SK-N-SH treated with all-trans-retinoic acid at 6 μM for 48 hours (cell line): ENCODE data around the gene ACIN1.

Experiments
- ATAC-seq: fragments of 200-7000 bp; cut with Tn5 transposase; 3 replicates; pipeline ENCODE4 v1.9.1; 2020; ENCODE audit warnings: mild to moderate bottlenecking, moderate library complexity
- BACH2 ChIP-seq: fragments of 250-450 bp; sonication (Bioruptor Pico); IDR thresholded peaks from 2 replicates; pipeline ENCODE4 v1.9.0; 2021; ENCODE audit warnings: mild to moderate bottlenecking, borderline replicate concordance
- ESRRG ChIP-seq: fragments of 250-450 bp; sonication (Bioruptor Pico); IDR thresholded peaks from 2 replicates; pipeline ENCODE4 v1.6.1; 2021; ENCODE audit warnings: mild to moderate bottlenecking
- GLIS3 ChIP-seq: fragments of 250-450 bp; sonication (Bioruptor Pico); IDR thresholded peaks from 2 replicates; pipeline ENCODE4 v1.5.0; 2020; ENCODE audit warnings: mild to moderate bottlenecking, moderate library complexity
- ISL1 ChIP-seq: fragments of 250-450 bp; sonication (Bioruptor Pico); IDR thresholded peaks from 2 replicates; pipeline ENCODE4 v2.1.2; 2022; ENCODE audit warnings: mild to moderate bottlenecking, moderate library complexity
- OSR1 ChIP-seq: fragments of 250-450 bp; sonication (Bioruptor Pico); IDR thresholded peaks from 2 replicates; pipeline ENCODE4 v1.8.0; 2022; ENCODE audit warnings: moderate library complexity, mild to moderate bottlenecking, inconsistent platforms
- RARB ChIP-seq: fragments of 250-450 bp; sonication (Bioruptor Pico); IDR thresholded peaks from 2 replicates; pipeline ENCODE4 v1.8.0; 2021; ENCODE audit warnings: mild to moderate bottlenecking, moderate library complexity
- SNAI2 ChIP-seq: fragments of 250-450 bp; sonication (Bioruptor Pico); IDR thresholded peaks from 2 replicates; pipeline ENCODE4 v1.5.0; 2020; ENCODE audit warnings: mild to moderate bottlenecking, moderate library complexity
- TCF4 ChIP-seq: fragments of 250-450 bp; sonication (Bioruptor Pico); IDR thresholded peaks from 2 replicates; pipeline ENCODE4 v1.8.0; 2021; ENCODE audit warnings: mild to moderate bottlenecking, moderate library complexity, borderline replicate concordance
- ZFP30 ChIP-seq: fragments of 450-650 bp; formaldehyde crosslinking; IDR thresholded peaks from 2 replicates; pipeline ENCODE4 v1.5.0; 2022; ENCODE audit warnings: mild to moderate bottlenecking, moderate library complexity
- ZNF565 ChIP-seq: fragments of 450-650 bp; formaldehyde crosslinking; conservative IDR thresholded peaks from 2 replicates; pipeline ENCODE4 v1.5.0; 2020; ENCODE audit warnings: low read depth, mild to moderate bottlenecking, moderate library complexity
- ZNF70 ChIP-seq: fragments of 450-650 bp; formaldehyde crosslinking; IDR thresholded peaks from 2 replicates; pipeline ENCODE4 v1.5.0; 2020; ENCODE audit warnings: mild to moderate bottlenecking, moderate library complexity
- ZNF8 ChIP-seq: fragments of 450-650 bp; formaldehyde crosslinking; IDR thresholded peaks from 2 replicates; pipeline ENCODE4 v1.5.0; 2020; ENCODE audit warnings: mild to moderate bottlenecking, moderate library complexity
- TF ChIP-seq, protein P1 (sequence below): fragments of 250-450 bp; sonication (Bioruptor Pico); IDR thresholded peaks from 2 replicates; pipeline ENCODE4 v1.8.0; 2021; ENCODE audit warnings: low read depth, mild to moderate bottlenecking, moderate library complexity, borderline replicate concordance
- TF ChIP-seq, protein P2 (sequence below): fragments of 250-450 bp; sonication (Bioruptor Pico); IDR thresholded peaks from 2 replicates; pipeline ENCODE4 v1.5.1; 2021; ENCODE audit warnings: mild to moderate bottlenecking, moderate library complexity
- TF ChIP-seq, protein P3 (sequence below): fragments of 250-450 bp; sonication (Bioruptor Pico); IDR thresholded peaks from 2 replicates; pipeline ENCODE4 v1.5.0; 2020; ENCODE audit warnings: mild to moderate bottlenecking, moderate library complexity

The ACIN1 gene

DNA sequence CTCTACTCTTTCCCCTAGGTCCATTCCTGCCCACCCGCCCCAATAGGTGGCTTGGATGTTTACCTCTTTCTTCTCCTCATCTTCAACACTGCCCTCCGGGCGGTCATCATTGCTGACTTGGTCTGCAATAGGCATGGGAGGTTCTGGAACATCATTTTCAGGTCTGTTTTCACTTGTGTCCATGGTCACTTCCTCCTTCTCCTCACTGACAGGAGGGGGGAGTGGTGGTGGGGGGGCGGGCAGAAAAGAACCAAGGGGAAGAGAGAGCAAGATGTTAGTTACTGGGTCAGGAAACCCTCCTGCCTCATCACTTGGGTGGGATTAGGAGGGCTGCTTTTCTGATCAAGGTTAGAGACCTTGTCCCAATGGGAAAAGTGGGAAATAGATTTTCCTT lies 25.5 kb downstream of the ACIN1 start:
- no peak for ATAC-seq
- no peak for TF ChIP-seq OSR1 (CRISPR knock-in tag)
- TF ChIP-seq SNAI2 (CRISPR knock-in tag), result no peak
- no peak for TF ChIP-seq ZNF8 (CRISPR knock-in tag)
- TF ChIP-seq, protein P1, sequence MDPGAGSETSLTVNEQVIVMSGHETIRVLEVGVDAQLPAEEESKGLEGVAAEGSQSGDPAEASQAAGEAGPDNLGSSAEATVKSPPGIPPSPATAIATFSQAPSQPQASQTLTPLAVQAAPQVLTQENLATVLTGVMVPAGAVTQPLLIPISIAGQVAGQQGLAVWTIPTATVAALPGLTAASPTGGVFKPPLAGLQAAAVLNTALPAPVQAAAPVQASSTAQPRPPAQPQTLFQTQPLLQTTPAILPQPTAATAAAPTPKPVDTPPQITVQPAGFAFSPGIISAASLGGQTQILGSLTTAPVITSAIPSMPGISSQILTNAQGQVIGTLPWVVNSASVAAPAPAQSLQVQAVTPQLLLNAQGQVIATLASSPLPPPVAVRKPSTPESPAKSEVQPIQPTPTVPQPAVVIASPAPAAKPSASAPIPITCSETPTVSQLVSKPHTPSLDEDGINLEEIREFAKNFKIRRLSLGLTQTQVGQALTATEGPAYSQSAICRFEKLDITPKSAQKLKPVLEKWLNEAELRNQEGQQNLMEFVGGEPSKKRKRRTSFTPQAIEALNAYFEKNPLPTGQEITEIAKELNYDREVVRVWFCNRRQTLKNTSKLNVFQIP, result no peak
- TF ChIP-seq ZFP30 (CRISPR knock-in tag), result no peak
- TF ChIP-seq RARB (CRISPR knock-in tag), result no peak
- TF ChIP-seq, protein P2, sequence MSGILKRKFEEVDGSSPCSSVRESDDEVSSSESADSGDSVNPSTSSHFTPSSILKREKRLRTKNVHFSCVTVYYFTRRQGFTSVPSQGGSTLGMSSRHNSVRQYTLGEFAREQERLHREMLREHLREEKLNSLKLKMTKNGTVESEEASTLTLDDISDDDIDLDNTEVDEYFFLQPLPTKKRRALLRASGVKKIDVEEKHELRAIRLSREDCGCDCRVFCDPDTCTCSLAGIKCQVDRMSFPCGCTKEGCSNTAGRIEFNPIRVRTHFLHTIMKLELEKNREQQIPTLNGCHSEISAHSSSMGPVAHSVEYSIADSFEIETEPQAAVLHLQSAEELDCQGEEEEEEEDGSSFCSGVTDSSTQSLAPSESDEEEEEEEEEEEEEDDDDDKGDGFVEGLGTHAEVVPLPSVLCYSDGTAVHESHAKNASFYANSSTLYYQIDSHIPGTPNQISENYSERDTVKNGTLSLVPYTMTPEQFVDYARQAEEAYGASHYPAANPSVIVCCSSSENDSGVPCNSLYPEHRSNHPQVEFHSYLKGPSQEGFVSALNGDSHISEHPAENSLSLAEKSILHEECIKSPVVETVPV (CRISPR knock-in tag), result no peak

DNA sequence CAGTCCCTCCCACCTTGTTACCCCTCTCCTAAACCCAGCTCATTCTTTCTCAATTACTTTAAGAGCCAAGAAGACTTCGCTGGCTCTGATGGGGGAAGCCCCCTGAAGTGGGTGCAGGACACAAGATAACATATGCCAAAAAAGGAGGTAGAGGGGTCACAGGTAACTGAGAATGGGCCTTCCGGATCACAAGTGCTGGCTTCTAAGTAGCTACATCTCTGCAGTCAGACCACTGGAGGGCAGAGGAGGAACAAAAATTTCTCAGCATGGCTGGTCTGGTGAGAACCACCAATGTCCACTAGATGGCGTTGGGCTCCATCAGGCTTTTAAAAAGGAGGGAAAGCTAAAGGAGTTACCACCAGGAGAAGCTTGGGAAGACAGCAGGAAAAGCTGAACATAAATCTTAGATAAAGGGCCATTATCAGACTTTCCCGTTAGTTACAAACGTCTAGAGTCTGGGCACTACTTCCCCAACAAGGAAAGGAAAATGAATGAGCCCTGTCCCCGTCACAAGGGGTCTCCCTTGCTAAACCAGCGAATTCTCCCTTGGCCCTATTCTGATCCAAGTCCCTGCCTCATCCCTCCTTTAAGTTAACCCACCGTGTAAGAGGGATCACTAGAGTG lies 26.0 kb downstream of the ACIN1 start:
- ATAC-seq, result peak; percentile 82
- TF ChIP-seq, protein P1, result no peak
- TF ChIP-seq TCF4 (CRISPR knock-in tag), result no peak
- TF ChIP-seq, protein P2 (CRISPR knock-in tag), result no peak
- TF ChIP-seq OSR1 (CRISPR knock-in tag), result no peak
- TF ChIP-seq ZNF70, result no peak
- TF ChIP-seq ZNF8 (CRISPR knock-in tag), result no peak
- TF ChIP-seq ISL1 (CRISPR knock-in tag), result no peak
- TF ChIP-seq RARB (CRISPR knock-in tag), result no peak
- TF ChIP-seq ZNF565, result no peak
- TF ChIP-seq, all 23 proteins: peak for 0

DNA sequence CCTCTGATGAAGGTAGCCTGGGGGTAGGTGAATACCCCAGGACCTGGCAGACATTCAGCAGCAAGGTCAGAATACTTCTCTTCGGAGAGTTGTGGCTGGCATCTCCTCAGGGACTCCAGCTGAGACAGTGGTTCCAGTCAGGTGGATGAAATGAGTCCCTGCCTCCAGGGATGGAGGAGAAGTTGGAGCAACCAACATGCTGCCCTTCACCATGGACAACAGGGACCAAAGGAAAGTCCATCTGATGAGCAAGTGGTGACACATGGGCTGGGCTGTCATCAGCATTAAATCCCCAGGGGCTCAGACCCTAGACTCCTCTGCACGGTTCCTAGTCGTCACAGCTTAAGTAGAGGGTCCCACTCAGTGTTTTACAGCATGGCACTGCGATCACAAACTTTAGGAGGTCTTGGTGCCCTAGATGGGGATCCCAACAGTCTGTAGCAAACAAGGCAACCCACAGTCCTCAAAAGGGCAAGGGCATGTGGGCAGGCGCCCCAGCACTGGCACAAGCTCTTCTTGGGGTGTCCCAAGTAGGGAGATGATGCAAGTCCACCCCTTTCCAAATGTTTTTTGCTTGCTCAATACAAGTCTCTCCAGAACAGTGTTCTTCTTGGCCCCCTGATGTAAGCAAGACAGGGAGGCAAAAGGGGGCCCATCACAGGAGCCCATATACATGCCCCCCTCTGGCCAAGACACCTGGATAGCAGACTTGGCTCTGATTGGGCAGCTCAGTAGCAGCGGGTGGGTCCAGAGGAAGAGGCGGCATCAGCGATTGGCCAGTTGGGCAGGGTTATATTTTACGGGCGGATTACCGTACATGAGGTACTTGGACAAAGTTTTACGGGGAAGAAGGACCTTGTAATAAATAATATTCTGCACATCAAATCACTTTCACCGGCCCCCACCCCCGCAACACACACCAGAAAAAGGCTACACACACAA lies 26.8 kb downstream of the ACIN1 start:
- ATAC-seq, result no peak
- no peak for TF ChIP-seq ZNF70
- no peak for TF ChIP-seq ZNF8 (CRISPR knock-in tag)
- no peak for TF ChIP-seq ZFP30 (CRISPR knock-in tag)

DNA sequence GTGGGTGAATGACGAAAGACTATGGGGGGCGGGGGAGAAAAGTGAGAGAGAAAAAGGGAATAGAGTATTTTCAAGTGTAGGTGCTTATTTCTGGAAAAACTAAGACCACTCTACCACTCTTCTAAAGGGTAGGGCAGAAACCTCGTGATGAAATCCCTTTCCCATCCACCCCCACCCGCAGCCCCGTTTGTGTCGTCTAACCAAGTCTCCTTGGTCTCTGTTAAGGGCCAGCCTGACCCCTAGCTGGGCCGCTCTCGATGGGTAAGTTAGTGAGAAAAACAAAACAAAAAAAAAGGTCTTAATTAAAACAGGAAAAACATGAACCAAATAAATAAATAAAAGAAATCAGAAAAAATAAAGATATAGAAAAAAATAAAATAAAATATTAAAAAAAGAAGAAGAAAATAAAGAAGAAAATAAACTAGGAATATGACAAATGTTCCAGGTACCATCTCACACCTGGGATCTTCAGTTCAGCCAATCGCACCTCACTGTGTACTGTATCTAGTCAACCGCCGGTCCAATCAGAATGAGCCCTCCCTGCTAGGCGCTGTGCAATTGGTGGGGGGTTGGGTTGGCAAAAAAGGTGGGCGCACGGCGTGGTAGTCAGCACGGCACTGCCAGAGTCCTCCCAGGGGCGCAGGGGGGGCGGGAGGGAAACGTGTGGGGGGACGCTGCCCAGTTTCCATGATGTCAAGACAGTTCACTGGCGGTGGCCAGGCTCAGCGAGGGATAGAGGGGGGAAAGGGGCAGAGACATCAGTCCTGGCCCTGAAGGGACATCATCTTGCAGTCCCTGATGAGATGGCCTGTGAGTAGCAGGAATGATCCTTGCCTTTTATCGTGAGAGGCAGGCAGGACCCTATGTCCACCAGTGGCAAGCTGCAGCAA lies 27.8 kb downstream of the ACIN1 start:
- no peak for TF ChIP-seq ZFP30 (CRISPR knock-in tag)
- TF ChIP-seq ZNF70, result no peak
- no peak for TF ChIP-seq ZNF8 (CRISPR knock-in tag)
- TF ChIP-seq GLIS3 (CRISPR knock-in tag), result no peak
- TF ChIP-seq ESRRG, result no peak
- TF ChIP-seq BACH2, result no peak
- no peak for ATAC-seq

DNA sequence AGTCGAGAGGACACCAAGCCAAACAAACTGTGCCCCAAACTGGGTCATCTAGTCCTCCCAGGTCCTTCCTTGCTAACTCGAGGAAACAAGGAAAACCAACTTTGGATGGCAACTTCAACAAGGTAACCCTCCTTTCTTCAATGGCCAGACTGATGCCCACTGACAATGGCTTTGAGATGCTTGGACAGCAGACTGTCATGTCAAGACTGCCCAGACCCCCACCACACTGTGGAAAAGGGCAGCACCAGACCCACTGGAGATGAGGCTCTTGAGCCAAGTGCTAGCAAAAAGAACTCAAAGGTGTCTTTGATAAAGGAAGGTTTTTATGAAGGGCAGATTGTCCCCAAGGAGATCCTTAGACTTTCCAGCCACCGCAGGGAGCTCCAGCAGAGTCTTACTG lies 28.6 kb downstream of the ACIN1 start:
- ATAC-seq, result no peak
- TF ChIP-seq, protein P2 (CRISPR knock-in tag), result no peak
- TF ChIP-seq ZNF565, result no peak
- TF ChIP-seq, protein P1, result no peak
- no peak for TF ChIP-seq BACH2
- TF ChIP-seq ZNF8 (CRISPR knock-in tag), result no peak
- no peak for TF ChIP-seq ZNF70
- TF ChIP-seq, protein P3, sequence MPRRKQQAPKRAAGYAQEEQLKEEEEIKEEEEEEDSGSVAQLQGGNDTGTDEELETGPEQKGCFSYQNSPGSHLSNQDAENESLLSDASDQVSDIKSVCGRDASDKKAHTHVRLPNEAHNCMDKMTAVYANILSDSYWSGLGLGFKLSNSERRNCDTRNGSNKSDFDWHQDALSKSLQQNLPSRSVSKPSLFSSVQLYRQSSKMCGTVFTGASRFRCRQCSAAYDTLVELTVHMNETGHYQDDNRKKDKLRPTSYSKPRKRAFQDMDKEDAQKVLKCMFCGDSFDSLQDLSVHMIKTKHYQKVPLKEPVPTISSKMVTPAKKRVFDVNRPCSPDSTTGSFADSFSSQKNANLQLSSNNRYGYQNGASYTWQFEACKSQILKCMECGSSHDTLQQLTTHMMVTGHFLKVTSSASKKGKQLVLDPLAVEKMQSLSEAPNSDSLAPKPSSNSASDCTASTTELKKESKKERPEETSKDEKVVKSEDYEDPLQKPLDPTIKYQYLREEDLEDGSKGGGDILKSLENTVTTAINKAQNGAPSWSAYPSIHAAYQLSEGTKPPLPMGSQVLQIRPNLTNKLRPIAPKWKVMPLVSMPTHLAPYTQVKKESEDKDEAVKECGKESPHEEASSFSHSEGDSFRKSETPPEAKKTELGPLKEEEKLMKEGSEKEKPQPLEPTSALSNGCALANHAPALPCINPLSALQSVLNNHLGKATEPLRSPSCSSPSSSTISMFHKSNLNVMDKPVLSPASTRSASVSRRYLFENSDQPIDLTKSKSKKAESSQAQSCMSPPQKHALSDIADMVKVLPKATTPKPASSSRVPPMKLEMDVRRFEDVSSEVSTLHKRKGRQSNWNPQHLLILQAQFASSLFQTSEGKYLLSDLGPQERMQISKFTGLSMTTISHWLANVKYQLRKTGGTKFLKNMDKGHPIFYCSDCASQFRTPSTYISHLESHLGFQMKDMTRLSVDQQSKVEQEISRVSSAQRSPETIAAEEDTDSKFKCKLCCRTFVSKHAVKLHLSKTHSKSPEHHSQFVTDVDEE, result no peak
- TF ChIP-seq ZFP30 (CRISPR knock-in tag), result no peak
